HG03139 (cell line): ENCODE results near the gene KRTAP1-1.
"Not testable (repeated sequence)": the region's sequence is repeated elsewhere in the genome, so short reads cannot be mapped to it uniquely, and the experiment has no call there.

Experiments used
- ATAC-seq: cut with Tn5 transposase; IDR thresholded peaks from one replicate; pipeline ENCODE4 v1.9.1; 2021; ENCODE audit not compliant: unreplicated experiment

Gene KRTAP1-1

GRCh38 chr17:41057547-41057946 is 16.3 kb upstream of the KRTAP1-1 start:
- ATAC-seq = no peak

GRCh38 chr17:41055130-41055529 is 13.9 kb upstream of the KRTAP1-1 start, which contains the start of gene KRTAP2-2:
Gene KRTAP2-2 (minus strand): TSS chr17:41055230. CDS start chr17:41055211, 19 bp downstream.
- ATAC-seq = not testable (repeated sequence)

GRCh38 chr17:41054556-41054955 is 13.3 kb upstream of the KRTAP1-1 start:
- not testable (repeated sequence) for ATAC-seq

- ATAC-seq = no peak
Measured at GRCh38 chr17:41054025-41054424, 12.8 kb upstream of the KRTAP1-1 start.

- no peak for ATAC-seq
Measured at GRCh38 chr17:41052566-41052965, 11.3 kb upstream of the KRTAP1-1 start.

GRCh38 chr17:41049110-41049509 is 7.9 kb upstream of the KRTAP1-1 start:
- no peak for ATAC-seq

GRCh38 chr17:41048441-41048840 is 7.2 kb upstream of the KRTAP1-1 start:
- no peak for ATAC-seq

GRCh38 chr17:41046735-41047465 is 5.7 kb upstream of the KRTAP1-1 start, which contains the start of gene KRTAP2-1:
Gene KRTAP2-1 (minus strand): TSS chr17:41047316. CDS start chr17:41047267, 49 bp downstream.
- not testable (repeated sequence) for ATAC-seq

- ATAC-seq = no peak
Measured at GRCh38 chr17:41042953-41043352, 1.7 kb upstream of the KRTAP1-1 start.

- ATAC-seq = no peak
Measured at GRCh38 chr17:41037853-41038350, 3.3 kb downstream of the KRTAP1-1 start.

- ATAC-seq = not testable (repeated sequence)
Measured at GRCh38 chr17:41034346-41034935, 6.8 kb downstream of the KRTAP1-1 start, which contains the start of gene KRTAP1-3. Gene KRTAP1-3 (minus strand): TSS chr17:41034874. CDS start chr17:41034821, 53 bp downstream.

- no peak for ATAC-seq
Measured at GRCh38 chr17:41029633-41030245, 11.5 kb downstream of the KRTAP1-1 start, which contains the start of gene KRTAP1-4. Gene KRTAP1-4 (minus strand): TSS chr17:41030195. CDS start chr17:41030078, 117 bp downstream.

GRCh38 chr17:41026715-41027471 is 14.4 kb downstream of the KRTAP1-1 start, which contains the start of gene KRTAP1-5:
Gene KRTAP1-5 (minus strand): TSS chr17:41027208. CDS start chr17:41027155, 53 bp downstream.
- ATAC-seq = no peak

GRCh38 chr17:41024697-41025096 is 16.6 kb downstream of the KRTAP1-1 start:
- no peak for ATAC-seq

GRCh38 chr17:41020336-41020735 is 20.9 kb downstream of the KRTAP1-1 start:
- no peak for ATAC-seq

- no peak for ATAC-seq
Measured at GRCh38 chr17:41019415-41019814, 21.8 kb downstream of the KRTAP1-1 start.

GRCh38 chr17:41018541-41018940 is 22.7 kb downstream of the KRTAP1-1 start:
- ATAC-seq = no peak

GRCh38 chr17:41016578-41017215 is 24.6 kb downstream of the KRTAP1-1 start:
- no peak for ATAC-seq

- ATAC-seq = no peak
Measured at GRCh38 chr17:41015454-41015853, 25.8 kb downstream of the KRTAP1-1 start.

- no peak for ATAC-seq
Measured at GRCh38 chr17:41013606-41014005, 27.6 kb downstream of the KRTAP1-1 start.
